OCI-LY7 (cell line): ENCODE measurements around the gene CFAP61.

Experiments used
- EZH2phosphoT487 ChIP-seq: fragments of 200-600 bp; sonication (generic); IDR thresholded peaks from 2 replicates; pipeline ENCODE4 v1.6.1; 2018; ENCODE audit warnings: low read depth, borderline replicate concordance, mild to moderate bottlenecking, mixed run types, antibody characterized with exemption, low read length, moderate library complexity, mixed read lengths
- TF ChIP-seq, protein P1 (sequence below): fragments of 200-600 bp; sonication (generic); conservative IDR thresholded peaks from 2 replicates; pipeline ENCODE4 v1.5.1; 2014; ENCODE audit warnings: mild to moderate bottlenecking, antibody characterized with exemption, low read length, moderate library complexity, mixed read lengths

DNA sequence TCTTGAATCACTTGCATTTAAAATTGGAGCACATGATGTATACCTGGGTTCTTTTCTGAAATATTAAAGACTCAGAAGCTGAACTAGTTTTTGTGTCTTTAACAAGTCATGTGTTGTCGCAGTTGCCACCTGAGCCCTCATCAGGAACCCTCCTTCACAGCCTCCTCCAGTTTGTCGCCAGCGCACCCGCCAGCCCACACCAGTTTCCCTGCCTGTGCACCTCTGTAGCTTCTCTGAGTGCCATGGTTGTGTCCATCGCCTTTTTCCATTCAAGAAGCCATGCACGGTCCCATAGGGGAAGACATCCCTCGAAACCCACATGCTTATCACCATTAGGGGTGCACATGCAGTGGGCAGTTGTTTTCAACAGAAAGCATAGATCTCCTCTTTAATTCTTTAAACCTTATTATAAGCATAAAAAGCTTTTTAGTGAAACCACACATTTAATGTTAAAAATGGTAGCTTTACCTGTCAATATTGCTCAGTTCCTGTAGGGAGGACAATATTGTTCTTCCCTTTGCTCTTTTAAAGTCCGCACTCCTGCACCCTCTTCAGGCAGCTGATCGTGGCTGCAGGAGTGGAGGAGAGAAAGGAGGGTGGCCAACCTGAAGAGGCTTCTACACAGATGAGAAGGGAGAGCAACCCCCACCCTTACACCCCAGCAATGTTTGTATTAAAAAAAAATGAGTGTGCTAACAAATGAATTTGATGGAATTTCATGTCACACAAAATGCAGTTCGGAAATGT, 121.9 kb downstream of the CFAP61 start:
- TF ChIP-seq, protein P1, sequence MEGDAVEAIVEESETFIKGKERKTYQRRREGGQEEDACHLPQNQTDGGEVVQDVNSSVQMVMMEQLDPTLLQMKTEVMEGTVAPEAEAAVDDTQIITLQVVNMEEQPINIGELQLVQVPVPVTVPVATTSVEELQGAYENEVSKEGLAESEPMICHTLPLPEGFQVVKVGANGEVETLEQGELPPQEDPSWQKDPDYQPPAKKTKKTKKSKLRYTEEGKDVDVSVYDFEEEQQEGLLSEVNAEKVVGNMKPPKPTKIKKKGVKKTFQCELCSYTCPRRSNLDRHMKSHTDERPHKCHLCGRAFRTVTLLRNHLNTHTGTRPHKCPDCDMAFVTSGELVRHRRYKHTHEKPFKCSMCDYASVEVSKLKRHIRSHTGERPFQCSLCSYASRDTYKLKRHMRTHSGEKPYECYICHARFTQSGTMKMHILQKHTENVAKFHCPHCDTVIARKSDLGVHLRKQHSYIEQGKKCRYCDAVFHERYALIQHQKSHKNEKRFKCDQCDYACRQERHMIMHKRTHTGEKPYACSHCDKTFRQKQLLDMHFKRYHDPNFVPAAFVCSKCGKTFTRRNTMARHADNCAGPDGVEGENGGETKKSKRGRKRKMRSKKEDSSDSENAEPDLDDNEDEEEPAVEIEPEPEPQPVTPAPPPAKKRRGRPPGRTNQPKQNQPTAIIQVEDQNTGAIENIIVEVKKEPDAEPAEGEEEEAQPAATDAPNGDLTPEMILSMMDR, result no peak
- no peak for TF ChIP-seq EZH2phosphoT487
